HepG2 (cell line): ENCODE results near the gene MAPKAPK3. TPM values are rescaled to one million over a fixed set of nuclear protein-coding genes. Genes with fewer than 3 reads are reported as not detected.

Experiments
- ARHGAP35 ChIP-seq: sonication (generic); formaldehyde crosslinking; IDR thresholded peaks from 2 replicates; pipeline ENCODE4 v1.9.0; 2022; ENCODE audit warnings: mild to moderate bottlenecking, inconsistent platforms, moderate library complexity, missing genetic modification reagents, borderline replicate concordance
- BATF2 ChIP-seq: sonication (generic); formaldehyde crosslinking; IDR thresholded peaks from 2 replicates; pipeline ENCODE4 v1.8.0; 2022; ENCODE audit warnings: mild to moderate bottlenecking, missing genetic modification reagents, moderate library complexity
- CREB1 ChIP-seq, 2 experiments: fragments of 450-650 bp in 1 of 2; IDR thresholded peaks; 2 replicates each; pipeline ENCODE4 v1.6.1; 2016 to 2017; ENCODE audit warnings: control low read depth in 1 of 2, mild to moderate bottlenecking in 1 of 2, missing compliant biosample characterization in 1 of 2, missing genetic modification characterization in 1 of 2
- EHMT2 ChIP-seq: fragments of 200-600 bp; sonication (generic); IDR thresholded peaks from 2 replicates; pipeline ENCODE4 v1.7.0; 2017; ENCODE audit warnings: antibody characterized with exemption, low read depth, low read length, borderline replicate concordance
- FLYWCH1 ChIP-seq: sonication (generic); formaldehyde crosslinking; IDR thresholded peaks from 2 replicates; pipeline ENCODE4 v1.8.1; 2023; ENCODE audit warnings: mild to moderate bottlenecking, missing genetic modification reagents
- FOXO4 ChIP-seq: sonication (generic); formaldehyde crosslinking; conservative IDR thresholded peaks from 2 replicates; pipeline ENCODE4 v1.8.1; 2023; ENCODE audit warnings: missing genetic modification reagents
- HMGA1 ChIP-seq: sonication (generic); formaldehyde crosslinking; conservative IDR thresholded peaks from 2 replicates; pipeline ENCODE4 v1.4.0; 2020; ENCODE audit warnings: missing genetic modification reagents
- HNF4A ChIP-seq: sonication (generic); formaldehyde crosslinking; IDR thresholded peaks from 2 replicates; pipeline ENCODE4 v1.4.0; 2020; ENCODE audit warnings: missing genetic modification reagents
- MTA1 ChIP-seq: sonication (generic); formaldehyde crosslinking; IDR thresholded peaks from 2 replicates; pipeline ENCODE4 v1.4.0; 2020; ENCODE audit warnings: missing genetic modification reagents, mild to moderate bottlenecking, borderline replicate concordance
- PLRG1 ChIP-seq: fragments of 450-650 bp; conservative IDR thresholded peaks from 2 replicates; pipeline ENCODE4 v1.6.1; 2016
- SIX4 ChIP-seq: sonication (generic); formaldehyde crosslinking; IDR thresholded peaks from 2 replicates; pipeline ENCODE4 v1.4.0; 2020; ENCODE audit warnings: missing genetic modification reagents
- STAT6 ChIP-seq: sonication (generic); formaldehyde crosslinking; IDR thresholded peaks from 2 replicates; pipeline ENCODE4 v1.4.0; 2020; ENCODE audit warnings: missing genetic modification reagents, mild to moderate bottlenecking, borderline replicate concordance
- WIZ ChIP-seq: sonication (generic); formaldehyde crosslinking; IDR thresholded peaks from 2 replicates; pipeline ENCODE4 v1.5.1; 2020; ENCODE audit warnings: mild to moderate bottlenecking, missing genetic modification reagents
- ZBTB1 ChIP-seq: sonication (generic); formaldehyde crosslinking; IDR thresholded peaks from 2 replicates; pipeline ENCODE4 v1.4.0; 2020; ENCODE audit warnings: missing genetic modification reagents, borderline replicate concordance
- ZBTB33 ChIP-seq: sonication (generic); formaldehyde crosslinking; IDR thresholded peaks from 2 replicates; pipeline ENCODE4 v1.4.0; 2020; ENCODE audit warnings: missing genetic modification reagents
- ZGPAT ChIP-seq: IDR thresholded peaks from 2 replicates; pipeline ENCODE4 v1.6.1; 2016; ENCODE audit warnings: mild to moderate bottlenecking
- ZNF18 ChIP-seq: sonication (generic); formaldehyde crosslinking; IDR thresholded peaks from 2 replicates; pipeline ENCODE4 v1.8.0; 2022; ENCODE audit warnings: mild to moderate bottlenecking, missing genetic modification reagents; ENCODE audit not compliant: insufficient replicate concordance
- ZNF556 ChIP-seq: sonication (generic); formaldehyde crosslinking; IDR thresholded peaks from 2 replicates; pipeline ENCODE4 v1.4.0; 2020; ENCODE audit warnings: mild to moderate bottlenecking, missing genetic modification reagents, borderline replicate concordance
- polyA plus RNA-seq, 8 experiments: library from polyadenylated mRNA; depleted of rRNA in 3 of 8; stranded (reverse) in 7 of 8; unstranded in 1 of 8; fragments of >200 nt; fragmentation: Illumina TruSeq in 4 of 8; extraction: Trizol in 4 of 8; gene quantifications; 2 replicates each; pipeline versions ENCODE4 v1.2.1 to v1.2.3, GENCODE V29; 2011 to 2016; ENCODE audit warnings: low read depth in 4 of 8, missing spikeins in 1 of 8, mixed read lengths in 1 of 8; ENCODE audit not compliant: insufficient read depth in 1 of 8
- total RNA-seq, 5 experiments: library from RNA; depleted of rRNA; stranded (reverse); fragments of >200 nt; fragmentation: Illumina TruSeq; extraction: Trizol; gene quantifications; 2 replicates each; pipeline ENCODE4 v1.2.3, GENCODE V29; 2016; ENCODE audit warnings: low read depth in 1 of 5

The MAPKAPK3 gene
- total and polyA plus RNA-seq, 2 of the 13 experiments (the other 11 are each of a cell fraction or from before 2014, with no cell fraction given), result 39.9 to 41.2 TPM

GRCh38 chr3:50611464-50612233 is 5.3 kb upstream of the MAPKAPK3 start, which contains the start of gene CISH (continued):
- TF ChIP-seq ZNF18 (peak; percentile 40), ZGPAT (CRISPR knock-in tag) (peak; percentile 94), PLRG1 (no peak), ZNF556 (CRISPR knock-in tag) (peak; percentile 84; the same call in 1 of the 2 replicates), HMGA1 (no peak), MTA1 (CRISPR knock-in tag) (peak; percentile 85; the same call in 1 of the 2 replicates), CREB1 (IDR thresholded peaks at IDR 0.05) (0 out of 2 replicates have a peak, but pooled peaks have one; percentile 40), CREB1 (CRISPR knock-in tag; IDR thresholded peaks at IDR 0.05) (0 out of 2 replicates have a peak, but pooled peaks have one; percentile 39), EHMT2 (no peak), ZBTB1 (CRISPR knock-in tag) (no peak), WIZ (CRISPR knock-in tag) (no peak), SIX4 (CRISPR knock-in tag) (no peak), HNF4A (CRISPR knock-in tag) (peak; percentile 29; the same call in 1 of the 2 replicates), ZBTB33 (peak; percentile 6; the same call in 1 of the 2 replicates), ARHGAP35 (CRISPR knock-in tag) (peak; percentile 64; the same call in 1 of the 2 replicates), FLYWCH1 (CRISPR knock-in tag) (no peak), BATF2 (peak; percentile 93; the same call in 1 of the 2 replicates), FOXO4 (no peak), STAT6 (0 out of 2 replicates have a peak, but pooled peaks have one; percentile 43)
